Measurements from ENCODE around the gene EVA1C.
"Not testable (repeated sequence)": the region's sequence is repeated elsewhere in the genome, so short reads cannot be mapped to it uniquely, and the experiment has no call there.

Gene EVA1C

DNA sequence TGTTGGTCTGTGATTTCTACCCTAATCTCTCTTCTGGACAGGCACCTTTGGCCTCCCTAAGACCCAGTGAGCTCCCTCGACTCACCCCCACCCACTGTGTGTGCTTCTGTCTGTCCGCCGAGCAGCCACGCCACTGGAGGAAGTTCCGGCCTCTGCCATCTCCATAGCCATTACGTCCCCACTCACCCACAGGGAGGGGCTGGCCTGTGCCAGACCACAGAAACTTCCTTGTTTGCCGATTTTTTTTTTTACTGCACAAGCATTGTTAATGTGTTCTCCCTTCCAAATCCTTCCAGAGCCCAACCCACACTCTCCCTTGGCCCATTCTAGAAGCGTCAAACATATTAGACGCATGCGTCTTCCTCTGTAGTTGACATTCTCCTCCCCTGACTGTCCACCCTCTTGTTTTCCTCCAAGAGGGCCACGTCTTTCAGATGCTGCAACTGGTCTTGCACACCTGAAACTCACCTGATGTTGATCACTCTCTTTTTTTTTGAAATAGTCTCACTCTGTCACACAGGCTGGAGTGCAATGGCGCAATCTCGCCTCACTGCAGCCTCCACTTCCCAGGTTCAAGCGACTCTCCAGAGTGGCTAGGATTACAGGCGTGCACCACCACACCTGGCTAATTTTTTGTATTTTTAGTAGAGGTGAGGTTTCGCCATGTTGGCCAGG, 72.3 kb downstream of the EVA1C start:
- no peak for DNase-seq (ENCODE audit: low read depth in 1 of 2, low spot score in 1 of 2)

DNA sequence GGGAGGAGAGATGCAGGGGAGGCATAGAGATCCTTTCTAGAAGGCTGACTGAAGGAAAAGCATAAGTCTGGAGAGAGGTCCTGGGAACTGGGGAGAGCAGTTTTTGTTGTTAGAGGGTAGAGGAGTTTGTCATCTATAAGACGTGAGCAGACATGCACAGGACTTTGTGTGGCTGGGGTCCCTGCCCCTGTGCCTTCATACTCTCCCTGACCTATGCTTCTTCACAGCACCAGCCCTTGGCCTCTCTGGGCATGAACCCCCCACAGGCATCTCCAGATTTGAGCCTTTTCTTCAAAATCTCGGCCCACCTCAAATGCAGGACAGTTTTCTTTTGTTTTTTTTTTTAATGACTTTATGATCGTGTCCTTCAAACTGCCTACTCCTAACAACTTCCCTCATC, 79.9 kb downstream of the EVA1C start:
- DNase-seq (ENCODE audit: low read depth in 1 of 2, low spot score in 1 of 2) = no peak

DNA sequence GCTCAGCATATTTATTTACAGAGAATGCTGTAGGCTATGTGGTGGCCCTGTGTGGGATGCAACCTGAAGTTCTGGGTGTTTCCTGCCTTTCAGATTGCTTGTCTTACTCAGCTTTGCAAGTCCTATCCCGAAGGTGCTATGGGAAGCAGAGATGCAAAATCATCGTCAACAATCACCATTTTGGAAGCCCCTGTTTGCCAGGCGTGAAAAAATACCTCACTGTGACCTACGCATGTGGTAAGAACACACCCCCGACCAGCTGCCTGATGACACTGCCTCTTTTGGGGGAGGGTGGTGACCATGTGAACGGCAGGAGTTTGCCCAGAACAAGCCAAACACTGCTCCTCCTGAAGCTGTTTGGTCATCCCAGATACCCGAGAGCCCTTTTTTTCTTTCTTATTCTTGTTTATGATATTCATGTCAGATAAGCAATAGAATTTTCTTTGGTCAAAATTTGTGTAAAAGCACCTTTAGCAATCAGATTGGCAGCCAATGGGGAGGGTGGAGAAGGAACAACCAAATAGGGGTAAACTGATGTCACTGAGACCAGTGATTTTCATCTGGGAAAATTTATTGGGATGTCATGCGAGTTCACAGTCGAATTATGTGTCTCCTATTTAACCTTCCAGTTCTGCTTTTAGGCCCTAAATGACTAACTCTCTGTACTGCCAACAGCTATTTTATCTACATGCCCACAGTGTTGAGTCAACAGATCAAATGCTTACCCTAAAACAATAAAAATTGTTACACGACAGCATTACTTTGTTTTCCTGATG, 82.6 kb downstream of the EVA1C start:
- DNase-seq (ENCODE audit: low read depth in 1 of 2, low spot score in 1 of 2) = no peak

DNA sequence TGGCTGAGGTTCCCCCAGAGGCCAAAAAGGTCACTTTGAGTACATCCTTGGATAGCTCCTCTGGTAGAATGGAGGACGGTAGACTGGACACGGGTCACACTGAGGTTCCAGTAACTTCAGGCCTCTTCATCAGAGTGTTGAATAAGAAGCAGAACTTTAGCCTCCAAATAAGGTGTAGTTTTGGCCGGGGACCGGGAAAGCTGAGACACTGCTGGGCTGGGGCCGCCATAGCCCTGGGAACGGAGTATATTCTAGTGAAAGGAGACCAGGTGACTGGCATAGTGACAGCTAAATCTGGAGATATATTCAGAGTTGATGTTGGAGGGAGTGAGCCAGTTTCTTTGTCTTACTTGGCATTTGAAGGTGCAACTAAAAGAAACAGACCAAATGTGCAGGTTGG, 84.1 kb downstream of the EVA1C start:
- no peak for DNase-seq (ENCODE audit: low read depth in 1 of 2, low spot score in 1 of 2)

DNA sequence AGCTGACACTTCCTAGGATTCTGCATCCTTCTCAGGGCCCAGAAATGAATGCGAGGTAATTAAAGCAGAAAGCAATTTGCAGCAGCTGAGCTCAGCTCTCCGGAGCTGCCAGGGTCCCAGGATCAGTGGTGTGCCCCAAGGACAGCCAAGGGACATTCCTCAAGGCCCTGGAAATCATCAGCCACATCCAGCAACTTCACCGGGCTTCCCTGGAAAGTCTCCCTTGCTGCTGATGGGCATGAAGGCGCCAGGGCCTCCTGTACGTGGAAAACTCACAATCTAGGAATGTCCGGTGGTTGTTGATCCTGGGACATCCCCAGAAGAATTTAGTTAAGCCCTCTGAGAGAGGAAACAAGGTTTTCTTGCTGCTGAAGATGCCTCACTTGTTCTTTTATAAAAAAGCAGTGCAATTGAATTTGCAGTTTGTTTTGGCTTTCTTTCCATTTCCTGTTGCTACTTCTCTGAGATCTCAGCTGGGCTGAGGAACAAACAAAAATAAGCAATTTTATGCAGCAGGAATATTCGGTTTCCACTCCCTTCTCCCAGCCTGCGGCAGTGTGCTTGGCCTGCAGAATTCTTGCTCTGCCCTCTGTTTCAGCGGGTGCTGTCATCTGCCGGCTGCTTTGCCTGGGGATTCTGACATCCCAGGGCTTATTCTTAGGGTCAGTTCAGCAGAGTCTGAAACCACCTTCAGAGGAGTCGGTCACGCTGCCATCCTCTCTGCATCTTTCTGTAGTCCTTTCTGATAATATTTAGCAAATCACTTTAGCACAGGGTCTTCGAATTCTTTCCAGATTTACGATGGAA, 86.9 kb downstream of the EVA1C start:
- DNase-seq (ENCODE audit: low read depth in 1 of 2, low spot score in 1 of 2) = no peak

DNA sequence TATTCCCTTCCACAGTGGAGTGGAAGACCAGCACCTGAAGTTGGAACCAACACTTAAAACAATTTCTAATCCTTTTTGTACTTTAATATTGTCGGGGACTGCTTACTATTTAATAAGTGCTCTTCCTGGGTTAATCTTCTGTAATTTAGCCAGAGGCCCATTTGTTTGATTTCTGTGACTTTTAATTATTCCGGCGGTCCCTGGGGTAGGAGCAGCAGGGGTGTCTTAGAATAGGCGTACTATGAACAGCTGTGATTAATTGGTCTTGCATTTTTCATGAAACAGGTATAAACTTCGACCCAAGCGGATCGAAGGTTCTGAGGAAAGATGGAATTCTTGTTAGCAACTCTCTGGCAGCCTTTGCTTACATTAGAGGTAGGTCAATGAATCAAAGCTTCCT, 91.1 kb downstream of the EVA1C start:
- DNase-seq (ENCODE audit: low read depth in 1 of 2, low spot score in 1 of 2) = not testable (repeated sequence)

DNA sequence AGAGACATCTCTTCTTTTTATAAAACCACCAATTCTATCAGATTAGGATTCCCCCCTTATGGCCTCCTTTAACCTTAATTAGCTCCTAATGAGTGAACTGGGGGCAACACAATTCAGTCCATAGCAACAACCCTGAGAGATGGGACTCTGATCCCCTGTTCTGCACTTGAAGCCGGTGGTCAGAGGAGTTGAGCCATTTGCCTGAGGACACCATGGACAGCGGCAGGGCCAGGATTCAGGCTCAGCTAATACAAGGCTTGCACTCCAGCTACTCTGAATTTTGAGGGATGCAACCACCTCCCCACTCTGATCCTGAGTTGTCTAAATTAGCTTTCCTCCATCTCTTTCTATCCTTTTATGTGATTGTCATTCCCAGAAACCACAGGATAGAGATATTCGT, 93.3 kb downstream of the EVA1C start:
- DNase-seq (ENCODE audit: low read depth in 1 of 2, low spot score in 1 of 2) = not testable (repeated sequence)

DNA sequence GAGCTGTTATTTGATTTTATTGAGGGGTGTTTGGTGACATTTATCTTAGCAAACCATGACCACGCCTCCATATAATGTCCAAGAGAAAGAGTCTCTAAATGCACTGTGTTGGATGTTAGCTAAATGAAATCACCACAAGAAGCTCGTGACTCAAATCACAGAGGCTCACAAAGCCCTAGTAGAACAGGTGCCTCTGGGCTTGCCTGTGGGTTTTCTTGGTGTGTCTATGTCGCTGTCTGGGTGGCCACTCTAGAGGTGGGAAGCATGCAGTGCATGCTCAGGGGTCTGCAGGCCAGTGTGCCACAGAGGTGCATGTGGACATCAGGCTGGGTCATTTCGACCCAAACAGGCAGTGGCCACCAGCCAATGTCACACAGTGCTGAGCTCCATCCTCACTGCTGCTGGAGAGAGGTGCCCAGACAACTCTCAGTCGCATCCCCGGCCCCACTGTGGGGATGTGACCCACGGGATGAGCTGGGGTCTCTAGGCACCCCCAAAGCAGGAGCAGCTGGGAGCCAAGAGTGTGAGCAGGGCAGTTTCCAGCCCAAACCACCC, 94.0 kb downstream of the EVA1C start:
- not testable (repeated sequence) for DNase-seq (ENCODE audit: low read depth in 1 of 2, low spot score in 1 of 2)

DNA sequence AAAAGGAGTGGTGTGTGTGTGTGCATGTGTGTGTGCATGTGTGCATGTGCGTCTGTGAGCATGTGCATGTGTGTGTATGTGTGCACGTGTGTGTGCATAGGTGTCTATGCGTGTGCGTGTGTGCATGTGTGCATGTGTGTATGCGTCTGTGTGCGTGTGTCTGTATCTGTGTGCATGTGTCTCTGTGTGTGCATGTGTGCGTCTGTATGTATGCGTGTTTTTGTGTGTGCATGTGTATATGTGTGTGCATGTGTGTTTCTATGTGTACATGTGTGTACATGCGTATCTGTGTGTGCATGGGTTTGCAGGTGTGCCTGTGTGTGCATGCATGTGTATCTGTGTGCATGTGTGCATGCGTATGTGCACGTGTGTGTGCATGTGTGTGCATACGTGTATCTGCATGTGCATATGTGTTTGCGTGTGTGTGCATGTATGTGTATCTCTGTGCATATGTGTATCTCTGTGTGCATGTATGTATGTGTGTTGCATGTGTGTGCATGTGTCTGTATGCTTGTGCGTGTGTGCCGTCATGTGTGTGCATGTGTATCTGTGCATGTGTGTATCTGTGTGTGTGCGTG, 94.9 kb downstream of the EVA1C start:
- no peak for DNase-seq (ENCODE audit: low read depth in 1 of 2, low spot score in 1 of 2)

DNA sequence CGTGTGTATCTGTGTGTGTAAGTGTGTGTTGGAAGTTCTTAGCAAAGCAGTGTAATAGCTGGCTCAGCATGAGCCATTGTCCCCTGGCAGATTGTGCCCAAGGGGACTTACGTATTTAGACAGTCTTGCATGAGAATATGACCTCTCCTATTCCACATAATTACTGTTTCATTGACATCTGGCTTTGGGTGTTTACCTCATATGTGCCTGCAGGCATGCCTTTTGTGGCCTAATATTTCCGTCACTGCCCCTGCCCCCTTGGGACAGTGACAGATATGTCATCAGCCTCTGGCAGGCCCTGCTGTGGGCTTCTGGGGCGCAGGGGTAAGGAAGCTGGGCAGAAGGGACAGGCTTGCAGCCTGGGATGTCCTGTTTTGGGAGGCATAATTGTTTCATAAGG, 95.5 kb downstream of the EVA1C start:
- DNase-seq (ENCODE audit: low read depth in 1 of 2, low spot score in 1 of 2) = not testable (repeated sequence)

DNA sequence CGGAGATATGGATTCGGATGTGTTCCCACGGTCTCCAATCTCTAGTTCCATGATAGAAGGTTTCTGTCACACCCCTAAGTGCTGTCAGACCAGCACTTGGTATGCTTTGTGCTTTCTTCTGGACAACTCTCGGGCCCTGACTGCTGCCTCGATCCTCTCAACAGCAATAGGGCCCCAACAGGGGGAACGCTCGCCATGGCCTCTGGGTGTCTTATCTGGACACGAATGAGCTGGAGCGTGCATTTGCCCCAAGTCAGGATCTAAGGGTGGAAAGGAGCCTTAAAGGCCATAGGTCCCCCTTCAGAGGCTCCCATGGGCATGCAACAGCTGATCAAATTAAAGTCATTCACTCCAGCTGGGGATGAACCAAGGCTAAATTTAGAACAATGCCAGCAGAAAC, 96.1 kb downstream of the EVA1C start:
- DNase-seq (ENCODE audit: low read depth in 1 of 2, low spot score in 1 of 2) = no peak

DNA sequence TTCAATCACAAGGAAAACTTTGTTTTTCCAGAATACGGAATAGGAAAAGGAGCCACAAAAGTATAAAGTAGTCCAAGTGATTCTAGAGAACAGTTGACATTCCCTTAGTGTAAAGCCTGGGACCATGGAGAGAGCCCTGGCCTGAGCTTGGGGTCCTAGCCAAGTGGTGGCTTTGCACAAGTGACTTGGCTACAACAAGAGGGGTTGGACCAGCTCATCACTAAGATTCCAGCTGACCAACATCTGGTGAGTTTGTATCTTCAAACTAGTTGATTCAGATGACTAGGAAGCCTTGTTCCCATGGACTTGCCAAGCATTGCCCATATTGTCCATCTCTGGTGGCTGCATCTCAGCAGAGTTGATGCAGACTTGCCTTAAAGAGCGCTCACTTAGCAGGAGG, 96.5 kb downstream of the EVA1C start:
- not testable (repeated sequence) for DNase-seq (ENCODE audit: low read depth in 1 of 2, low spot score in 1 of 2)

DNA sequence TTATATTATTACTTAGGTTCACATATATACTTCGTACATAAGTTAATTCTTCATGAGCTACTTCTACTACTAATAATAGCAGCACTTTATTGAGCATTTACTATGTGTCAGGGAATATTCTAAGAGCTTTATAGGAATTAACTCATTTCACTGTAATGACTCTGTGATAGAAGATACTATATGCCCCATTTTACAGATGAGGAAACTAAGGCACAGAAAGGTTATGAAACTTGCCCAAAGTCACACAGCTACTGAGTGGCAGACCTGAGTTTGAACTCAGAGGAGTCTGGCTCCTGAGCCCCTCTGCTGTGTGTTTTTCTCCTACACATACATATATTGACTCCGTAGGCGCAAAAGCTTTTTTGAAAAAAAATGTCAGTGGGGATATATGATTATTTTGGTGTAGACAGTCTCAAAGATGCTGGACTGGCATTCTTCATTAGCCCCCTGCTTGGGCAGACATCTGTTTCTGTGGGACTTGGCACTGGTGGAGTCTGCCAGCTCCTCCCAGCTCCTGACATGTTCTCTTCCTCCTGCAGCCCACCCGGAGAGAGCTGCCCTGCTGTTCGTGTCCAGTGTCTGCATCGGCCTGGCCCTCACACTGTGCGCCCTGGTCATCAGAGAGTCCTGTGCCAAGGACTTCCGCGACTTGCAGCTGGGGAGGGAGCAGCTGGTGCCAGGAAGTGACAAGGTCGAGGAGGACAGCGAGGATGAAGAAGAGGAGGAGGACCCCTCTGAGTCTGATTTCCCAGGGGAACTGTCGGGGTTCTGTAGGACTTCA, 102.0 kb downstream of the EVA1C start:
- DNase-seq (ENCODE audit: low read depth in 1 of 2, low spot score in 1 of 2) = no peak

DNA sequence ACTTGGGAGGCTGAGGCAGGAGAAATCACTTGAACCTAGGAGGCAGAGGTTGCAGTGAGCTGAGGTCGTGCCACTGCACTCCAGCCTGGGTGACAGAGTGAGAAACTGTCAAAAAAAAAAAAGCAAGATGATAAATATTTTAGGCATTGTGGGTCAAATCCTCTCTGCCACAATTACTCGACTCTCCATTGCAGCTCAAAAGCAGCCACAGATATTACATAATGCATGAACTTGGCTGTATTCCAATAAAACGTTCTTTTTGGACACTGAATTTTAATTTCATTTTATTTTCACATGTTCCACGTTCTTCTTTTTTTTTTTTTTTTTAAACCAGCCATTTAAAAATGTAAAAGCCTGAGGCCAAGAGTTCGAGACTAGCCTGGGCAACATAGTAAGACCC, 103.4 kb downstream of the EVA1C start:
- DNase-seq (ENCODE audit: low read depth in 1 of 2, low spot score in 1 of 2) = no peak

DNA sequence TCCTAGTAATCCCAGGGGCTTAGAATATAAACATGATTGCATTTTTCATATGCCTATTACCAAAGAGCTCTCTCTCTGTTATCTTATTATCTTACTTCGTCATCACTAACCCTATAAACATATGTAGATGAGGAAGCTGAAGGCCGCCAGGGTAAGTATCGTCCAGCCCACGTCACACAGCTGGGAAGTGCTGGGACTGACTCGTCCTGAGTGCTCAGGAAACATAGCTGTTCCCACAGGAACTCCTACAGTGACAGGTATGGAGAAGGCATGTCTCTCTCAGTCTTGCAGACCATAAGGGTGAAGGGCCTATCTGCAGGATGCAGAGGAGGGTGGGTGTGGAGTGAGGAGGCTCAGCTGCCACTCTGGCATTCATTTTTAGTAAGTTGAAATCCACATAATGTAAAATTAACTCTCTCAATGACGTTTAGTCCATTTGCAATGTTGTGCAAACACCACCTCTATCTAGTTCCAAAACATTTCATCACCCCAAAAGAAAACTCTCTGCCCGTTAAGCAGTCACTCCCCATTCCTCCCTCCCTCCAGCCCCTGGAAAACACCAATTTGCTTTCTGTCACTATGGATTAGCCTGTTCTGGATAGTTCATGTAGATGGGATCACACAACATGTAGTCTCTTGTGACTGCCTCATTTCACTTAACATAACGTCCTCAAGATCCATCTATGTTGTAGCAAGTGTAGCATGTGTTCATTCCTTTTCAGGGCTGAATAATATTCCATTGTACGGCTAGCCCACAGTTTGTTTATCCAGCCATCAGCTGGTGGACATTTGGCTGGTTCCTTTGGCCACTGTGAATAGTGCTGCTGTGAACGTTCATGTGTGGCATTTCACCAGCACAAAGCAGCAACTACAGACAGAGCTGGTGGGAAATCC, 104.5 kb downstream of the EVA1C start:
- DNase-seq (ENCODE audit: low read depth in 1 of 2, low spot score in 1 of 2) = no peak

DNA sequence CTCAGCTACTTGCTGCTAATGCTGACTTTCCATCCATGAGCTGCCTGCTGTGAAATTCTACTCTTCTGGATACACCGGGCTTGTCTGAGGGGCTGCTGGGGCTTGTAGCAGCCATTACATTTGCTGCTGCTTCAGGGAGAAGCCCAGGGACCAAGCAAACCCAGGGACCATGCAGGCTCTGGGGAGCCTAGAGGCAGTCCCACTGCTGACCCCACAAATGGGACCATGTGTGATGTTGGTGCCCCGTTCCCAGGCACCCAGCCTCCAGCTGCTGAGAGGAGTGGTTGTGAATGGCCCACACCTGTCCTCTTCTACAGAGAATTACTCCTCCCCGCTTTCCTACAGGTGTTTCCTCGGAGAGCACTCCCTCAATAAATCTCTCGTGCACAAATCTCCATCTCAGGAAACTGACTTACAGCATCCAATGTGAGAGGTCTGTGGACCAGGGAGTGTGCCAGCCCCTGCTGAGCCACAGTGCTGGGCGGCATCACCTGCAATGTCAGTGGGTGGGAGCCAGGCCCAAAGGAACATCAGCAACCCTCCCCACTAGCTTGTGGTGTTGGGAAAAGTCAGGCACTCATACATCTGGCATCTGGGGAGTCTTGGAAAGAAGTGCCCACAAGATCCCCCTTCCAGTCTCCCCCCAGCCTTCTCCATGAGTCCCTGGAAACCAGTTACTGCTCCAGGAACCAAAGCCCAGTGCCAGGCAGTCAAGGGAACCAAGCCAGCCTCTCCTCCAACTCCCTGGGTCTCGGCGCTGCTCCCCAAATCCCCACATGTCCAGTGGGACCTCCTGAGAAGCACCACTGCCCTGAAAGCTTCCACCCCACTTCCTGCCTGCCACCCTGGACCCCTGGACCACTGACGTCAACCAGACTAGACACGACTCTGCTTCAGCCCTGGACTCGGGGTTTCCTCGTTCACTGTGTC, 107.7 kb downstream of the EVA1C start:
- DNase-seq (ENCODE audit: low read depth in 1 of 2, low spot score in 1 of 2) = no peak

DNA sequence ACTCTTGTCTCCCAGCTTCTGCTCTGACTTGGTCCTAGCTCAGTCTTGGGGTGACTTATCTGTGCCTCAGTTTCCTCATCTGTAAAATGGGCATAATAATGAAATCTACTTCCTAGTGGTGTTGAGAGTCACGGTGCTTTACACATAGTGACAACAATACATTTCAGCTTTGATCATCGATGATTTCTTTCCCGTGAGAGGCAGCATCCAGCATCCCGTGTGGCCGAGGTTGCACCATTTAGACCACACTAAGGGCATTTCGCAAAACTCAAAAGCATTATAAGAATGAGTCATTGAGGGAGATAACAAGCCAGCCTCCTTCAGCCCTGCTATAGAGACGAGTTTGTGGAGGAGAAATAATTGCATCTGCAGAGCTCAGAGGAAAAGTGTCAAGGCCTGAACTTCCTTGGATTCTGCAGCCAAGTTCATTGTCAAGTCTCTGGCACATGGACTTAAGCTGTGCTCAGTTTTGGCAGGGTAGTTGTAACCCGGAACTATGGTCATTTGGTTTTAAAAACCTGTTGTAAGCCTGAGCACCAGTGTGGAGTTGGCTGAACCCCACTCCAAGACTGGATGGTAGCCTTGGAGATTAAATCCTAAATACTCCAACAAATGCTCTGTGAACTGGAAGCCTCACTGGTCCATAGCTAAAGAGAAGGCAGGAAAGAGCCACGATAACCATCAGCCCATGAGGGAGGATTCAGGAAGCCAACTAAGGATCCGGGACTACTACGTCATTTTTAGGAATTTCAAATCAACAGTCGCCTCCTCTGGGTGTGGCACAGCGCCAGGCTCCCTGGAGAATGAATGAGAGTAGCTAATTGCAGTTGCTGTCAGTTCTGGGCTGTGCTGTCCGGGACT, 108.6 kb downstream of the EVA1C start:
- no peak for DNase-seq (ENCODE audit: low read depth in 1 of 2, low spot score in 1 of 2)

Data from activated T-helper 1 cell treated with anti-CD3 and anti-CD28 coated beads, Interleukin-2, amount 50 U/mL, for 16 hours (primary cell).